GM21717 (cell line): ENCODE results near the gene HNRNPA1.
A peak's percentile ranks its signal among the peaks of the same experiment; 100 is the strongest.
"Not testable (repeated sequence)": the region's sequence is repeated elsewhere in the genome, so short reads cannot be mapped to it uniquely, and the experiment has no call there.

Source experiments
- ATAC-seq: cut with Tn5 transposase; IDR thresholded peaks from one replicate; pipeline ENCODE4 v1.9.1; 2021; ENCODE audit warnings: mild to moderate bottlenecking, moderate library complexity; ENCODE audit not compliant: unreplicated experiment

Gene HNRNPA1

GRCh38 chr12:54296393-54297099 lies 16.0 kb downstream of the HNRNPA1 start:
- ATAC-seq: no peak

GRCh38 chr12:54298904-54299303 lies 18.4 kb downstream of the HNRNPA1 start:
- no peak for ATAC-seq

DNA sequence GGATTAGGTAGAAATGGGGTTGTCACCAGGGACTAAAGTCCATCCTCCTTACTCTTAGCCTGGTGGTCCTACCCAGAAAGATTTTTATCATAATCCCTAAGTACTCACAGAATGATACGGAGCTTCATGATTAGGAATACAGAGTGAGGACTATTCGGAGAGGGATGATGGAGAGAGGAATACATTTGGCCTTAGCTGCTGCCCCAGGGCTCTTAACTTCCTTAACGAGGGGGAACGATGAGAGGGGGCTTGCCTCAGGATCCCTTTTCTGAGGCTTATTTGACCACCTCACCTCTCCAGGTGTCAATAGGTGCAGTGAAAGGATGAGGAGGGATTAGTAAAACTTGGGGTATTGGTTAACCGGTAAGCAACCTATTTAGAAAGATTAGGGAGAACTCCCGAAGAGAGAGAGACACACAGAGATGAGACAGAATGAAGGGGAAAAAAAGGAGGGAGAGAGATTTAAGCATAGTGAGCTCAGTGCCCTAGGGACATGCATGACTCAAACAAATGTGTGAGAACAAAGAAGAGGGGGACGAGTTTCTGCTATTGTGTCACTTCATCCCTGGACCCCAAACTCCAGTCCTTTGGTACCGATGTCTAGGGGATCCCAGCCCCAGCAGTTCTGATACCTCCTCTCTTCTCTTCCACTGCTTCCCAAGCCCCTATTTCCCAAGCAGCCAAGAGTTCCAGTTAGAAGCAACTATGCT lies 19.1 kb downstream of the HNRNPA1 start:
- ATAC-seq: no peak

DNA sequence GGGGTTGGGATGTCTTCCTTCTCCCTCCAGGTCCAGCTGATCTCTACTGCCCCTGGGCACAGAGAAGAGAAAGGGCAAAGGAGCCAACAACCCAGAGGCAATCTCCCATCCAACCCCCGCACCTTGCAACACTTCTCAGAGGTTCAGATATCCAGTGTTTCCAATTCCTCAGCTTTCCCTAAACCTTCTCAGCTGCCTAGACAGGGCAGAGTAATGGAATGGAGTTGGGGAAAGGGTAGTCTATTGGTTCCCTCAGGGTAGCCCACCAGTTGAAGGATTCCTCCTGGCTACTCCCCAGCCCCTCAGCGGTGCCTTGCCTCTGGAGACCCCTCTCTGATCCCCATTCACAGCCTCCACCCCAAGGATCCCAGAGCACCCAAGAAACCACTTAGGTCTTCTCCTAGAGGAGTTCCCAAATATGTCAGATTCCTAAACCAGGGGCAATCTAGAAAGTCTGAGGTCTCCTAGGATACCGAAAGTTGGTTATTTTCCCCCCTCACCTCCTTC lies 19.8 kb downstream of the HNRNPA1 start:
- no peak for ATAC-seq

DNA sequence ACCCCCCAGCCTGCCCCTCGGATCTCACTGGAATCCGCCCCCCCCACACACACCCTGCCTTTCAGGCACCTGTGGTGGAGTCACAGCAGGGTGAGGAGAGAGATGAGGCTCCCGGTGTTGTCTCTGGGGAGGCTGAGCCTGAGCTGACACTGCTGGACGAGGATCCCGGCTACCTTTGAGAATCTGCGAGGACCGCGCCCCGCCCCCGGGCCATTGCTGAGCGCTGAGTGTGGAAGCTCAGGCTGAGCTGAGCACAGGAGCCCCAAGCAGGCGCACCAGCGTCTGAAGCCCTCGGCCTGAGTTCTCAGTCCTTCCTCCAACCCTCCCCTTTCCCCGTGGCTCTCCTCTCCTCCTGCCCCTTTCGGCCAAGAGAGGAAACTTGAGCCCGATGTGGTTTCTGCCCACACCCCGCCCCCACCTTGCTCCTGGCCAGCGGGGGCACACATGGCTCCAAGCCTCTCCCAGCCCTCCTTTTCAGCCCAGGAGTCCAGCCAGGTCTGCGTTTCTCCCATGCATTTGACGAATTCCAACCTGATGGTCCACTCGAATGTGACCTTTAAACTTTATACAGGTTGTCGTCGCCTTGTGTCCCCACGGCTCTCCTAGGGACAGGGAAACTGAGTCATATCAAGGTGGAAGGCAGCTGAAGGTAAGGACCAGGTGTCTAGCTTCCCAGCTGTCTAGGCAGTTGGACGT lies 20.4 kb downstream of the HNRNPA1 start, which contains the start of gene NFE2:
NFE2 (minus strand) TSS at position 284 of the 696 bp plus-strand sequence. CDS start 5,767 bp downstream, outside the sequence.
- ATAC-seq: no peak

- ATAC-seq: no peak
These were observed 21.0 kb downstream of the HNRNPA1 start for GRCh38 chr12:54301428-54302048.

DNA sequence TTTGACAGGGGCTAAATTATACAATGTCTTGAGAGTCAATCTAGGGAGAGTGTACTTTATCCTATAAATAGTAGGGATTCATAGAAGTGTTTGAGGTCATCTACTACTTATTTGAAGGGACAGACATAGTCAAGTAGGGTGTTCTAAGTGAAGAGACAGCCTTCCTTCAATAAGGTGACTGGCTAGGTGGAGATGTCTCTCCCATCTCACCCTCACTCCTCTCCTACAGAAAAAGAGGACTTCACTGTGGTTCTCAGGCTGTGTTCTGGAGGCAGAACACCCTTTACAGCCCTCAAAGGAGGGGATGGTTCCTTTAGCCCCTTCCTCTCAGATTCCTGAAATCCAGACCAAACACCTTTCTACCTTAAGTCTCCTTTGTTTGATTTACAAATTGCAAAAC lies 23.1 kb downstream of the HNRNPA1 start:
- no peak for ATAC-seq

- ATAC-seq: no peak
These were observed 23.8 kb downstream of the HNRNPA1 start for GRCh38 chr12:54304187-54304810.

DNA sequence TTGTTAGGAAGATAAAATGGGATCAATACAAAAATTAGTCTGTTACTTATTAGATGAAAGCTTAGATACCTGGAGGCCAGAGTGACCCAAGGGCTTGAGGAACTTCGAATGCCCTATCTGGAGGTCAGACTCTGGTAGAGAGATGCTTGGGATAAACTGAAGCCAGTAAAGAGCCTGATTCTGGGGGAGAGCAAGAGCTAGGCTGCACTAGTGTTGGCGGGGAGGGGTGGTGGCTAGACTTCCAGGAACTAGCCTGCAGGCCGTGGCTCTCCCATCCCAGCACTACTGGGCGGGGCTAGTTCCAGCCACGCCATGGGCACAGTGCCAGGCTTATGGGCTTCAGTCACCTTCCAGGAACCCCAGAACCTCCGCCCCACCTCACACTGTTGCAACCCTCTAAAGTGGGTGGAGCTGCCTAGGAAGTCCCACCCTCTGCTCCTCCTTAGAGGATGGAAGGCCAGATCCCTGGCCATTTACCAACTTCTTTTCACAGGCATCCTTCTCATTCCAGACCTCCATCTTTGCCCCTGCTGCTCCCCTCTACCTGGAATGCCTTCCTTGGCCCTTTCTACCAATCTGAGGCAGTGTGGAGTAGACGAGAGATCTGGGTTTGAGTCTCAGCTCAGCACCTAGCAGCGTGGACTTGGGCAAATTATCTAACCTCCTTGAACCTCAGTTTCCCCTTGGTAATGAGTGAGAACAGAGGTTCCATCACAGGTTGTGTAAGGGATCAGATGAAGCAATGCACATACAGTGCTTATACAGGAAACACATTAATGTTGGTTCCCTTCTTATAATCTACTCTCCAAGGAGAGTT lies 26.6 kb downstream of the HNRNPA1 start:
- no peak for ATAC-seq

DNA sequence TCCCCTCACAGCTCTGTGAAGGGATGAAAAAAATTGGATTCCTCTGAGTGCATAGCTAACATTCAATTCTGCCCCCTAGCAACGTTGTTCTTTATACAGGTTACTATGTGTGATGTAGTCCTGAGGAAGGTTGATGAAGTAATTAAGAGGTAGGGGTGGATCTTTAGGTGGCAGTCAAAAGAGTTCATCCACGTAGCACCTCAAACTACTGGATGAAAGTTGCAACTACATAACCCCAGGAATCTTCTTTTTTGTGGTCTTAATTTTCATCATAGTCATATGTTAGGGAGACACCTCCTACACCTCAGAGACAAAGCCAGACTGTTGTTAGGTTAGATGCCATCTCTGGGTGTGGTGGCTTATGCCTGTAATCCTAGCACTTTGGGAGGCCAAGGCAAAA lies 30.5 kb downstream of the HNRNPA1 start:
- ATAC-seq: no peak

DNA sequence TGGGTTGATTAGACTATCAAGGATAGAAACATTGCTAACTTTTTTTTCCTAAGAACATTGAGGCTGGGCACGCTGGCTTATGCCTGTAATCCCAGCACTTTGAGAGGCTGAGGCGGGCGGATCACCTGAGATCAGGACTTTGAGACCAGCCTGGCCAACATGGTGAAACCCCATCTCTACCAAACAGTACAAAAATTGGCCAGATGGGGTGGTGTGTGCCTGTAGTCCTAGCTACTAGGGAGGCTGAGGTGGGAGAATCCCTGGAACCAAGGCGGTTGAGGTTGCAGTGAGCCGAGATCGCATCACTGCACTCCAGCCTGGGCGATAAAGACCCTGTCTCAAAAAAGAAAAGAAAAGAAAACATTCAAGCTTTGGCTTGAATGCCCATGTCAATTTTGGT lies 31.8 kb downstream of the HNRNPA1 start:
- not testable (repeated sequence) for ATAC-seq

DNA sequence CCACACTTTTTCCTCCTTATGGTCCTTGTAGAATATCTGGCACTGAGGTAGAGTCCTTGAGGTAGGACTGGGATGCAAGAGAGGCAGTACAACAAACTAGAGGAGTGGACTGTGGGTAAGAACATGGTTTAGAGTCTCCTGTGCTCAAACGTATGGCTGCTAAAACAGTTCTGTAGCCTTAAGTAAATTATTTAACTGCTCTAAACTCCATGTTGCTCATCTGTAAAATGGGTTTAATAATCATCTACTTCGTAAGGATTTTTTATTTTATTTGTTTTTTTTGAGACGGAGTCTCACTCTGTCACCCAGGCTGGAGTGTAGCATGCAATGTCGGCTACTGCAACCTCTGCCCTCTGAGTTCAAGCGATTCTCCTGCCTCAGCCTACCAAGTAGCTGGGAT lies 40.8 kb downstream of the HNRNPA1 start:
- no peak for ATAC-seq

- peak; percentile 98 for ATAC-seq
These were observed 44.3 kb downstream of the HNRNPA1 start, which contains the start of gene COPZ1 for GRCh38 chr12:54324617-54325441. Gene COPZ1 (plus strand): TSS chr12:54325131. CDS start chr12:54325164, 33 bp downstream.

- not testable (repeated sequence) for ATAC-seq
These were observed 45.0 kb downstream of the HNRNPA1 start for GRCh38 chr12:54325442-54326109.

GRCh38 chr12:54328595-54329337 lies 48.2 kb downstream of the HNRNPA1 start:
- no peak for ATAC-seq

GRCh38 chr12:54329759-54330158 lies 49.2 kb downstream of the HNRNPA1 start:
- ATAC-seq: no peak

DNA sequence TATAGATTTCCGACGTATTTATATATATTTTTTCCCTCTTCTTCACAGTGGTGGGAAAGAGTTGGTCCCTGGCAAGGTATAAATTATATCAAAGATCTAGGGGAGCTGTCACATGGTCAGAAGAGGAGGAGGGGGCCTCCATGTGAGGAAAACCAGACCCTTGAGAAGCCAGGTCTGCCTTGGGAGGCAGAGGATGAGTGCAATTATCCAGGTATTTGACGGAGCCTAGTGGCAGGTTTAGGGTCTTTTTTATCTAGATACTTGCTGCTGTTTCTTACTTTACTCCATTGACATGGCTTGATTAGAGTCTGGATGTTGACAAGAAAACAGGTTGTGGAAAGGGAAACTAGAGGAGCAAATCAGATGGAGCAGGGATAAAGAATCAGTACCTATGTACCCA lies 49.9 kb downstream of the HNRNPA1 start:
- no peak for ATAC-seq

GRCh38 chr12:54331461-54331860 lies 50.9 kb downstream of the HNRNPA1 start:
- no peak for ATAC-seq
